Inflammatory macrophage treated with lipopolysaccharide for 4 hours (primary cell): ENCODE measurements around the gene FMN1.

Source experiments
- DNase-seq: peaks from one replicate; pipeline ENCODE4 v3.0.0-alpha.2; 2020

Gene FMN1

DNA sequence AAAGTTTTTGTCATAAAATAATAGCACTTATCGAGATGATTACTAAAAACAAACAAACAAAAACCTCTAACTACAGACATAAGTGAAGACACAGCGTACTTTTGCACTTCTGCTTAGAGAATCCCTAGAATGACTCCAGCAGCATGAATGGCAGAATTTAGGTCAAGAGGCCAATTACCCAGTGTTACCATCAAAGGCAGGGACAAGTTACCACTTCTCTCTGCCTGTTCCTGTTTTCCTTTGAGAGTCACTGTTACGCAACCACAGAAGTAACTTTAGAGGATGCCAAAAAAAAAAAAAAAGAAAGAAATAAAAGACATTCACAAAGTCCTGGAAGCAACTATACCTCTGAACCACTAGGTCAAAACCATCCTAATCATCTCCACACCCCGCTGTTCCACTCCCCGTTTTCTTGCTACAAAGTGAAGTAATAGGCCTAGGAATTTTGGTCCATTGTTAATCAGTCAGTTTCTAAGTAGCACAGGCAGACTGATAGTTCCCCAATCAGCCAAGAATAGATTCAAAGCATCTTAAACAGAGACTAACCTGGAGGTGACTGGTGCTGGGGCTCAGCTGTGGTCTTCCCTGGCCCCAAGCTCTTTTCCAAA is 41.9 kb downstream of the FMN1 start:
- DNase-seq = peak; percentile 94

DNA sequence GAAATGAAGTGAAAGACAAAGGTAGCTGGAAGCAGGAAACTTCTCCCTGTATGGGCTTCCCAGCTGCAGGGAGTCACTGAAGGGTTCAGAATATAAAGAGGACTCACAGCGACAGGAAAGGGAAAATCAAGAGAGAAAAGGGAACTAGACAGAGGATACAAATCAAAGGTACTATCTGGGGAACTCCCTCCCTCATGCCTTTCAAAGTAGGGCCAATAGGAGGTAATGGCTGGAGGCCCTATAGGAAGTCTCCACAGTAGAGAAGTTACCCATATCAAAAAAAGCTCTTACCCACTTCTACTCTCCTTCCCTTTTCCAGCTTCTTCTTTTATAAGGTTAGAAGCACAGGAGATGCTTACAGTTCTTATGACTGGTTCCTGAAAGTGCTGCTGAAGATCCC is 43.5 kb downstream of the FMN1 start:
- DNase-seq = peak; percentile 87

DNA sequence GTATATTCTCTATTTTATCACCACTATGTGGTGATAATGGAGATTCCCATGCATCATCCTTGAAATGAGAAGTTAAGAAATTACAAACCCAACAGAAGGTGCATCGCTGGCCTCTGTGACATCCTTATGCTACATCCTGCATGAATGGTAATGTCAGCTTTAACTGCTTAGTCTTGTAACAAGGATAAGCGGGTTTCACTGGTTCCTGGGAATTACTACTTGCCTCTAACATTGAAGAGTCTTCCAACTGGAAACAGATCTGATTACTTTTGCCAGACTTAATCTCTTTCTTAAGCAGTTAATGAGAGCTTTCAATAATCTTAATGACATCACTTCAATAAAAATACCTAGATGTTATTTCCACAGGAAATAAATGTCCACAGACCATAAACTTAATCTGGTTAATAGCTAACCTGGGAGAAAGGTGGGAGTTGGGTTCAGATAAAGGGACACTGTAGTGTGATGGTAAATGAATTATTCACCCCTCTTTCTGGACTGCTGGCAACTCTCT is 44.0 kb downstream of the FMN1 start:
- DNase-seq = peak; percentile 81

DNA sequence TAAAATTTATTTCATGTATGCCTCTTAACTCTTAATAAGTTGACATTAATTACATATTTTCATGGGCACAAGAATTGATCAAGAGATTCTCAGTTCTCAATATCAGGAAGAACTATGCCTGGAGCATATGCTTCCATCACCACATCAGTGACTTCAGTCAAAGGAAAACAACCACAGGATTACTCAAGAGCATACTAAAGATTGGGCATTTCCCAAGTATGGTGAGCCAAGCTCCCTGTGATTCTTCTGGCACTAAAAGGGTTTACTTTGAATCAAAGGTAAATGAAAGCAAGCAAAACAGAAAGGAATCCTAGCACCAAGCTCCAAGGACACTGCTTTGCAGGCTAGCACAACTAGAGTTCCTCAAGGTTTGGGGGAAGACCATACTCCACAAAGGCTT is 44.6 kb downstream of the FMN1 start:
- peak; percentile 85 for DNase-seq

DNA sequence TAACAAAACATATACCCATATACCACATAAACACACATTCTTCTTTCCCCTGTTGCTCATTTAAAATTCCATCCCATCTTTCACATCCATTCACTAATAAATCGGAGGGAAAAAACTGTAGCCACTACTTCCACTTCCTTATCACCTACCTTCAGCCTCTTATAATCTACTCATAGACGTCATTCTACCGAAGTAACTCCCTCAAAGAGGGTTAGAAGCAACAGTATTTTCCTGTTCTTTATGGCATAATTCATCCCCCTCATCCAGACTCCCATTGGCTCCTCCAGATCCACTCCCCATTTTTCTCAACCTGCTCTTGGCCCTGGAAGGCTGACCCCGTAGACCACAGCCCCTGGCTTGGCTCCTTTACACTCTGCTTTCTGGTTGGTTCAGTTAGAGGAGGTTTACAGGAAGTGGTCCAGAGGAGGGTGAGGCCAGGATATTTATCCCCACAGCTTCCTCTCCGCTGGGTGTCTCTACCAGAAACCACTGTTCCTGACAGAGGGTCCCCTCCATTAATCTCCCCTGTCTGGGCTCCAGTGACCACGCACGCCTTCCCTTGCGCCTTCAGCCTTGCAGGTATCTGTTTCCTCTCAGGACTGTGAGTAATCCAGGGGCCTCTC is 46.3 kb downstream of the FMN1 start:
- DNase-seq = peak; percentile 8

DNA sequence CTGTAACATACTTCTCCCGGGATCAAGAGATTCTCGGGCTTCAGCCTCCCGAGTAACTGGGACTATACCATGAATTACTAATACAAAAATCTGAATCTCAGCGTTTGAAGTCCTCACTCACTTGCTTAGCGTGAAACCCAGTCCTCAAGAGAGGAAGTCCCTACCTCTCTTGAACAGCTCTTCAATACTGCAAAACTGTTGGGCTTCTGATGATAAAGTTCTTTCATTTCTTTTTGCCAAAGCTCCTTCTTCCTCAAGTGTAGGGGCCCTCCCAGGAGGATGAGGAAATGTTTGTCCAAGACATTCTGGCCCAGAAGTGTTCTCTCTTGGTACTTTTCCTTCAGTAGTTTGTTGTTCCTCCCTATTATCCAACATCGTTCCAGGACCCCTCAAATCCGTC is 48.5 kb downstream of the FMN1 start:
- DNase-seq = no peak

DNA sequence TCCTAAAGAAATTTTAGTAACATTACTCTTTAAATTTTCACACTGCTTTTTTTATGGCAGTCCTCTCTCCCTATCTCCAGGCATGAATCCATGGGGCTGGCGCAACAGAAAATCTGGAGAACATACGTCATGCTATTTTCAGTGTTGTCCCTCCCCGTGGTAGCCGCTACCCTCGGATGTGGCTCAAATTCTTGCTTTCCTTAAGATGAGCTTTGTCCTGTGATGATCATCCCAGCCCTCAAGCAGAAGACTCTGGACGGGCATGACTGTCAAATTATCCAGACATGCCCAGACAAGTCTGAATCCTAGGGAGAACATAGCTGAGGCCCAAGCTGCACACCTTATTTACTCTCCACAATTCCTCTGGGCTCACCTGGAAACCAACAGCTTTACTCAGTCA is 49.1 kb downstream of the FMN1 start:
- DNase-seq = no peak

DNA sequence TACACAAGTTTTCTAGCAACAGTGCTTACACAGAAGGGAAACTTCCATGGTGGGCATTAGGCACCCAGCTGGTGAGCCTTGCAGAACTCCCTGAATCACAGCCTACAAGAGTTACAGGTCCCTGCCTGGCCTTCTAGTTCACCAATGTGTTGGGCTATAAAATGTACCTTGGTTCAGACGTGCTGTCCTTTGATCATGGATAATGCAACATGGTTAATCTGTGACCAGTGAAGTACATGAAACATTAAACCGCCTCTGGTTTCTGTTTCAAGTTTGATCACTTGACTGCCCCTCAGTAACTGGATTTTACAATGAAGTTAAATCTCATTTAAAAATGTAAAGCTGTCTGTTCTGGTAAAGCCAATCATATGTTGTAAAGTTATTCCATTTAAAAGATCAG is 51.8 kb downstream of the FMN1 start:
- no peak for DNase-seq

DNA sequence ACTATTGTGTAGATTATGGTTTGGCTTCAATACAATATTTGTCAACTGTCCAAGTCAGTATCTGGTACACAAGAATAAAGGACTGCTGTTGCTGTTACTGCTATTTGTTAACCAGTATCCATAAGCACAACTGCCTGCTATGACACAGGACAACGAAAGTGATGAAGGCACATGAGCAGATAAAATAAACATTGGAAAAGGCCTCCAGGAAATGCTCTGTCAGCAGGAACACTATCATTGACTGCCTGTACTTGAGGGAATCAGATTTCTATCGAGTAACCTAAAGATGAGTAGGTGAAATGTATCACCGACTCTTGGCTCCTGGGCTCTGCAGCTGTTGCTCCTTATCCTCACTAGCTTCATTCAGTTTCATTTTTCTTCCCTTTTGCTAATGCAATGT is 56.5 kb downstream of the FMN1 start:
- no peak for DNase-seq

DNA sequence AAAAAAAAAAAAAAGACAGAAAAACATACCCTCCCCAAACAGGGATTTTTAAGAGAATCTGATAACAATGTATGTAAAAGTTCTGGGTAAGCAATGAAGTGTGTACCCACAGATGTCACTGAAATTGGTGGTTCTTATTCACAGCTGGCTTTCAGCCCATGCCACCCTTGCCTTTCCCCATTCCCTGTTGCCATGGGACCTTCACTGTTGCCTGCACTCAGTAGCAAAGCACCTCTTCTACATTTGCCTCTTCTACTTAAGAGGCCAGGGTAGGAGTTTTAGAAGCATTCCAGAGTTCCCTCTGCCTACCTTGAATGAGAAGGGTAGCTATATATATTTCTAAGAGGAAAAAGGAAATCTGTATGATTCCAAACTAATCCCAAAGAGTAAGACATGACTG is 57.4 kb downstream of the FMN1 start:
- DNase-seq = no peak

DNA sequence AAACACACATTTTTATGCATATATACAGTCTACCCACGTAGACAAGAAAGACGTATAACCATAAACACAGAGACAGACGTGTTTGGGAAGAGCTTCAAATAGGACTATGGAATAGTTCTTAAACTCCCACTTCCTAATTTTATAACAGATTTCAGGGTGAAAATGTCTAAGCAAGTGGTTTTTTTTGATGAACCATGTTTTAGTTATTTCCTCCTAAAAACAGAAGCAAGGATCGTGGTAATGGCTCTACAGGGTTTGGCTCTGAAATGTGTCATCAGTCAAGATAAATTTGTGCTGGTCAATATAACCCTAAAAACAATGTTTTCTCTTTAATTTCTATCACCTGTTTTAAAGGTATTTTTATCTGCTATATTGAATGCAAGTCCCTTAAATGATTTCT is 58.2 kb downstream of the FMN1 start:
- DNase-seq = peak; percentile 44

DNA sequence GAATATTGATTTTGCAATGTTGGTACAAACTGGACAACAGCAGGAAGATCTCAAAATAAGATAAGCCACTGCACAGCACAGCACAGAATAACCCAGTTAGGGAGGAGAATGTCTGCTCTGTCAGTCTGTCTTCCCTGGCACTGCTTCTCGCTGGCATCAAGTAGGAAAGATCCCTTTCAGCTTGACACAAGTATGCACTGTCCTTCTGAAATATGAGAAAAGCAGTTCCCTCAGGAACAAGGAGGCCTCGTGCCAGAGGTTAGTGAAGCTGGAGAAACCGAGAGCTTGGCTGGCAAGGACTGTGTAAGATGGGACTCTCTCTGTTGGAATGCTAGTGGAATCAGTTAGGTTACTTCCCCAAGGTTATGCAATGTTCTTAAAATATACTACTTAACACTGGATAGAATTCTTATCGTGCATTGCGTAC is 59.1 kb downstream of the FMN1 start:
- no peak for DNase-seq

DNA sequence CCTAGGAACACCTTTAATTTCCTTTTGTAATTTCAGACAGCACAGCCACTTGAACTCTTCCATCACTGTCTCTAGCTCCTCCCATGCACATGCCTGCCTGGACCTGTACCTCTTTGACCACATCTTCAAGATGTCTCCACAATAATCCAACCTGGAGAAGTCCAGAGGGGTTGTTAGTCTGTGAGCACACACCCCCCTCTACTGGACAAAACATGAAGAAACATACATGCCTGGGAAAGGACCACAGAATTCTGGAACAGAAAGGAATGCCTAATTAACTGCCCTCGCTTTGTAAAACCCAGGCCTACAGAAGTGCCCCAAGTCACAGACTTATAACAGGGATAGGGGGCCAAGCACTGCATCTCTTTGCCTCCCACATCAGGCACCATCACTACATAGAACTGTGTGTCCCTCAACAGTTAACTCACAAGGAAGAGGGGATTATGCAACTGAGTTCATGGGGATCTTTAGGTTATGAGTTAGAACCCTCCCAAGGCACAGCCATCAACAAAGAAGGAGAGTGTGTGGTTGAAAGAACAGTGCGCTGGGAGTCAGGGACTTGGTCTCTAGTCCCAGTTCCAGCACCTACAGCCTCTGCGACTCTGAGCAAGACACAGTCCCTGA is 61.7 kb downstream of the FMN1 start:
- DNase-seq = peak; percentile 43

DNA sequence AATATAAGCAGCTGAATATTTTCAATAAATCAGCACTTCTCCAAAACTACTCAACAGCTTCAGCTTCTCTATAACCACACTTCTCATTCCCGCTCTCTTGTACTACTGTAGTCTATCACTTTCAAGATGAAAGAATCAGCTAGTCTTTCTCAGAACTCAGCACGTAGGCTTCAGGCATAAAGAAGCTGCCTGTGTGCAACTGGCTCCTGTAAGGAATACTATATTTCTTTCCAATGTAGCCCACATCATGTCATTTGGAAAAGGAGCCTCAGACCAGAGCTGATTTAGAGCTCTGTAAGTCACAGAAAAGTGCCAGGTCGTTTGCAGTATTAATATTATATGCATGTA is 62.3 kb downstream of the FMN1 start:
- no peak for DNase-seq

DNA sequence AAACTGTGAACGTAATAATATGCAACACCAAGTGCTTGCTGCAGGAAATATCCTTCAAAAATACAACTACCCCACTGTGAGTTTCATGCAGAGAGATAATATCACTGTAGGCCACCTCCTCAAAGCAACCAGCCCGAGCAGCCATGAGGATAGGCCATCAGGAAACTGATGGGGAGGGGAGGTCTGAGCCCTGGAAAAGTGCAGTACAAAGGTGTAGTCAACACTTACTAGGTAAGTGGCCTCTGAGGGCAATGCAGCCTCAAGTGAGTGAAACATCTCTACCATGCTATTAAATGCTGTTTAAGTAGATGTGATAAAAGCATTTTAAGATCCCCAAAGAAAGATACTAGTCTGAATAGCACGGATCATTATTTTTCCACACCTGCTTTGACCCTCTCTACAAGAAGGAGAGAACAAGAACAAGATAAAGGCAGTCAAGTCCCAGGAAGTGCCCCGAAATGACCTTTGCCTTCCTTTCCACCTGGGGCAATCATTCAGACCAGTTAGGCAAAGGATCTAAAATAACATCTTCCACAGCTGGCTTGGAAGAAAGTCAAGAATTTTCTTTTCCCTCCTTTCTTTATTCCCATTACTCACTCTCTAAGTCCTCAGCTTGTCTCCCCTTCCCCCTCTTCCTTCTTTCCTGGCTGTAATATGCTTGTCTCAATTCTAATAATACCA is 62.8 kb downstream of the FMN1 start:
- no peak for DNase-seq

DNA sequence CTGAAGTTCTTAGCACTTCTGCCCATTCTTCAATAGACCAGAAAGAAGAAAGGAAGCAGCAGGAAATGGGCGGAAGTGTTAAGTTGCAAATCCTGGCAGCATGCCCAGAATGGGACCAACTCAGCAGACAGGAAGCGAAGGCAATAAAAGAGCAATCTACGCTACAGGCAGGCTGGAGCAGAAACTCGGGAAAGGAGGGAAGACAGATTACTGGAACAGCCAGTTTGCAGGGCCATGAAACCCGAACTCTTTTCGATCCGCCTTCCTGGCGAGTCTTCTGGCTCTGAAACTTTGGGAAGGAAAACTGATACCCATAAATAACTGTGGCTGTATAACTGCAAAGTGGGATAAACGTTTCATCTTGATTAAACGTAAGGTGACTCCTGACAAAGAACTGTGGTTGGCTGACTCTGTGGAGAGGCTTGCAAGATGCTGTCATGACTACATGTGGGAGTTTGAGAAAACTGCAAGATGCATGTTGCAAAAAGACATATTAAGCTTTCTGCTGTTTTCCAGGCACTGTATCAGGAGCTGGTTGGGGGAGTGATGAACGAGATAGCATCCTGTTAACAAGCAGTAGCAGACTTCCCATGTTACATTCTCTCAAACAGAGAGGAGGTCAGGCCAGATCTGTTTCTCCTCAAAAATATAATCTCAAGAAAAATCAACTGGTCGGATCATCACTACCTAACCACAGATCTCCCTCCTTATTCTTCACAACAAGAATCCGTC is 67.8 kb downstream of the FMN1 start:
- DNase-seq = peak; percentile 81

DNA sequence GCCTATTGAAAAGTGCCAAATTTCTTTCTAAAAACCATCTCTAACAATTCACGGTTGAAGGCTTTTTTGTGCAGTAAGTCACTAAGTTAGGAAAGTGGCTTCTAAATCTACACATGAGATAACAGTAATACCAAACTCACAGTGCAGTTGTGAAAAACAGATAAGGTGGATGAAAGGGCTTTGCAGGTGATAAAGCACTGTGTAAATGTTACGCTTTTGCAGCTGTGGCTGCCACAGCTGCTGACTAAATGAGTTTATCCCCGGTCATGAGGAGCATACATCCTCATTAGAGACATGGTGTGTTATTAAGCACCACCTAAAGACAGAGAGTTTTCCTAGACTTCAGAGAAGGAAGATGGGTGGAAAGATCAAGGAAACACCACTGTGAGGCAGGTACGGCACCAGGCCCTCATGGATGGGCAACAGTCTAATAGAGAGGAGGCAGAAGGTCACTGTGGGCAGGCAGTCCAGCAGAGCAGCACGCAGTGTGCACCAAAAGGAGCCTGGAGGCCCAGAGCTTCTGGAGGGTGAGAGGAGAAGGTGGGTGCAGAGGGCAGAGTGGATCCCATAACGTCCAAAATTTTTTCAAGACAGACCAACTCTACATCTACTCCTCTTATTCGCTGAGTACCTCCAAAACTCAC is 68.5 kb downstream of the FMN1 start:
- no peak for DNase-seq

DNA sequence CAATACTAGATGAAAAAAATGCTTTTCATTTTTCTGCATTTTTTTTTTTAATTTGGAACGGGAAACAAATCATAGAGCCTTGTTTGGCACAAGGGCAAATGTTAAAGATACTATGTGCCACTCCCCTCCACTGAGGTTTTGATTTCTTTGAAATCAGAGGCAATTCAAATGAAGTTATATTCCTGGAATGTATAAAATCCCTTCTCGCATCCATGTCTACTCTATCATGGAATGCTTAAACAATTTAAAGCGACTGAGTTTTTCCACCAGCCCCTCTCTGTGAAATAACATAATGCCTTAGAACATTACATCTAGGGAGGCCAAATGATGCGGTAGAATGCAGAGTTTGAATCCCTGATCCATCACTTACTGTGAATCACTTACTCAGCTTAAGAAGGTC is 69.7 kb downstream of the FMN1 start:
- DNase-seq = no peak

DNA sequence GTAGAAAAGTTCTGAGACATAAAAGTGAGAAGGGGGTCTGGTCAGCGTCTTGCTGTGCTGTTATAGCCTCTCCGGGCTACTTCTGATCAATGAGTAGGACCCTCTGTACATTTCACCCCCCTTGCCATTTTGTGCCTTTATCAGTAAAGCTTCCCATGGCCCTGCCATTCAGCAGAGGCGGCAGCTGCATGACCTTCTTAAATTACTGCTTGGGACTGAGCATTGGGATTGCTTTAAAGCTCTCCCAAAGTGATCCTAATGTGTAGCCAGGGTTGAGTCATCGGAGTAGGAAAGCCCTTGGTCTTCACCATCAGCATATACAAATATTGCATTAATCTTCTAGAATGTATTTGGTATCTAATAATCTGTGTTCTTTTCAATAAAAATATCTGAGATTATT is 70.2 kb downstream of the FMN1 start:
- no peak for DNase-seq

DNA sequence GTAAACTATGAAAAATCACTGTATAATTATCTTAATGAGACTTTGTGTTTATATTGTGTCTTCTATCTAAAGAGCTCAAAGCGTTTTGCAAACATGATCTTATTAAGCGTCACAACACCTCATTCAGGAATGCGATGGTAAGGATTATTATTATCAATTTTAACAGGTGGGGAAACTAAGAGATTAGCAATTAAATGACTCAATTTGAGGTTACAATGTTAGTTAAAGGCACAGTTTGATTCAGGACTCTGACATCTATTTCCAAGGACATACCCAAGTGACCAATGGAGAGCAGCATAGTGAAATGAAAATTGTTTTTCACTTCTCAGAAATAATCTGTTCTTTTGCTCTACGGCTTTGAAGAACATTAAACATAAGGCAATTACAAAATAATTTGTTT is 74.6 kb downstream of the FMN1 start:
- no peak for DNase-seq

DNA sequence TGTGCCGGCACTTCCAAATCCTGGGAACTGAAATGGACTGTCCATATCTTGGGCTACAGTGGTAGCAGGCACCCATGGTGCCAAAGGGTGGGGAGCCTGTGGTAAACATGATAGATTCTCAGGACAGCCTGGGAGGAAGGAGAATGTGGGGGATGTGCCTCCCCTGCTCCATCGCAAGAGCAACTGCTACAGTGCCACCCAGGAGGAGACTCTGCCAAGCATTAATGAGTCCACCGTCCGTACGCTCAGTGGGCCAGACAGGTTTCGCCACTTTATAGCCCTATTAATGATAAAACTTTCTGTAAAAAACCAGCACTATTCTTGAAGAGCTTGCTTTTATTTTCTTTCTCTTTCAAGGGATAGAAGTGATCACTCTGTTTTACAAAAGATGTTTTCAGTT is 75.2 kb downstream of the FMN1 start:
- DNase-seq = no peak

DNA sequence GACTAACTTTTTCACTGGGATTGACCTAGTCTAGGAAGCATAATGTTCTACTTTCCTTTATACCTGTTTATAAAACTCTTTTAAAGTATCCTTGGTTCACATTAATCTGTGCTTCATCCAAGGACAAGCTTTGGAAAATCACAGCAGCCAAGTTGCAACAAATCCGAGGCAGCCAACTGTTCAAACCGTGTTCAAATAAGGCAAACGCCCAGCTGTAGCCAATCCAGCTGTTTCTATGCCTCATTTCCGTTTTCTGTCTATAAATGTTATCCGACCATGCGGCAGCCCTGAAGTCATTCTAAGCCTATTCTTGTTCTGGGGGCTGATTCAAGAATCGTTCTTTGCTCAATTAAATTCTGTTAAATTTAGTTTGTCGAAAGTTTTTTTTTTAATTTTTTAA is 78.3 kb downstream of the FMN1 start:
- no peak for DNase-seq
